Large intestine (tissue), 3 donors: Measurements from ENCODE around the gene DAB1. TPM values are rescaled to one million over a fixed set of nuclear protein-coding genes. Genes with fewer than 3 reads are reported as not detected.
A peak's percentile ranks its signal among the peaks of the same experiment; 100 is the strongest.

ENCODE experiments used
- DNase-seq, 2 donors: peaks; one replicate each; pipeline versions ENCODE4 v3.0.0 to v3.0.0-alpha.2; 2013
- H3K27ac ChIP-seq: one replicate; pipeline ENCODE4 v1.5.1; 2013; ENCODE audit warnings: low read length
- H3K27me3 ChIP-seq: 2 replicates; pipeline ENCODE4 v1.6.1; 2013; ENCODE audit warnings: low read length; ENCODE audit not compliant: control insufficient read depth, insufficient read depth
- H3K36me3 ChIP-seq: 2 replicates; pipeline ENCODE4 v1.6.1; 2013; ENCODE audit warnings: low read length; ENCODE audit not compliant: control insufficient read depth, insufficient read depth
- H3K4me1 ChIP-seq: one replicate; pipeline ENCODE4 v1.6.1; 2013; ENCODE audit warnings: low read length; ENCODE audit not compliant: control insufficient read depth, insufficient read depth
- H3K4me3 ChIP-seq: one replicate; pipeline ENCODE4 v1.5.1; 2013; ENCODE audit warnings: low read length
- H3K9me3 ChIP-seq: one replicate; pipeline ENCODE4 v1.6.1; 2013; ENCODE audit warnings: mild to moderate bottlenecking, low read depth, low read length, moderate library complexity; ENCODE audit not compliant: control insufficient read depth
- WGBS: methylation state at CpG from one replicate; pipeline ENCODE4 v1.1.5; 2013; ENCODE audit warnings: low lambda C conversion rate; ENCODE audit not compliant: insufficient coverage; 5-methylcytosine and 5-hydroxymethylcytosine counted together
- polyA plus RNA-seq: library from polyadenylated mRNA; unstranded; fragments of 120-200 nt; gene quantifications from one replicate; pipeline ENCODE4 v1.2.1, GENCODE V29; 2013

DAB1 gene
- polyA plus RNA-seq, 1 donor, result 63.2 TPM

DNA sequence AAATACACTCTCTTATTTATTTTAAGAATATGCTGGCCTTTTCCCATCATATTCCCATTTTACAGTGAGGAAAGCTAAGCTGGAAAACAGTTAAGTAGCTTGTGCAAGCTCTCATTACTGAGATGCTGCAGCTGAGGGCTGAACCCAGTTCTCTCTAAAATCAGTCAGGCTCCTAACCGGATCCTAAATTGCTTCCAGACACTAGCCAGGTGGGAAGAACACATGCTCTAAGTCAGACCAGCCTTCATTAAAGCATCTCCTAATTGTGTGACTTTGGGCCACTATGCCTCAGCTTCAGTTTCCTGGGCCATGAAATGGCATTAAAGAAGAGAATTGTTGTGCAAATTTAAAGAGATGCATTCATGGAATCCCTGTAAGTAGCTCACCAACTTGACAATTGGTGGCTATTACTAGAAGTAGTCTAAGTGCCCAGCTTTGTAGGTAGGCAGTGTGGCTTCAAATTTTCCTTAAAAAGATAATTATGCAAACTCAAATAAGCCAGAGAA is 228.4 kb downstream of the DAB1 start:
- no peak overlapping the region for H3K4me3 ChIP-seq
- H3K36me3 ChIP-seq, result no peaks in the 10 kb centered on the region
- H3K27me3 ChIP-seq, result no peaks in the 10 kb centered on the region
- DNase-seq, result no peak
- no peak overlapping the region for H3K27ac ChIP-seq
- H3K4me1 ChIP-seq, result no peaks in the 10 kb centered on the region
- H3K9me3 ChIP-seq, result no peaks in the 10 kb centered on the region
- WGBS, result no CpG with 5 or more reads among the region's 1 CpG

DNA sequence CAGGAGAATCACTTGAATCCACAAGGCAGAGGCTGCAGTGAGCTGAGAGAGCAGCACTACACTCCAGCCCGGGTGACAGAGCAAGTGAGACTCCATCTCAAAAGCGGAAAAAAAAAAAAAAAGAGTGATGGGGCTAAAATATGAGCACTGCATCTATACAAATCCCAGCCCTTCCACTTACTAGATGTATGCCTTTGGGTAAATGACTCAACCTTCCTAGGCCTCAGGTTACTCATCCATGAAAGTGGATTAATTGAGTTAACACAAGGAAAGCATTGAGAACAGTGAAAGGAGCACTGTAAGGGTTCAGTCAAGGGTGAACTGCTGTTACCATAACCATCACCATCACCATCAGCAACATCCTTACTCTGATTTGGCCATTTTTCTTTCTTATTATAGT is 231.6 kb downstream of the DAB1 start:
- no peaks in the 10 kb centered on the region for H3K4me1 ChIP-seq
- no peak overlapping the region for H3K27ac ChIP-seq
- WGBS, result 100% methylated on average over 1 of the region's 2 CpGs

DNA sequence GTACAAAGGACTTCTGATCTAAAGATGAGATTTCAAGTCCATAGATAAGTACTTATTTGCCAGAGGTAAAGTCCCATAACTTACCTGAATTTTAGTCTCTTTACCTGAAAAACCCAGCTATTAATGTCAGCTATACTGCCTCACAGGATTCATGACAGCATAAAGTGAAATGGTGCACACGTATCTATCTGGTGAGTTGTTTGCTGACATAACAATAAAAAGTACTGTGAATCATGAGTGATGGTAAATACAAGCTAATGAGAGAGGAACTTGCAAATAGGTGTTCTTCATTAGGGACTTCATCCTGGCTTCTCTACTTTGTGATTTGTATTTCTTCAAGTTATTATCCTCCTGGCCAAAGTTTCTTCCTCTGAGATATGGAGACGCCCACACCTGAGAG is 233.0 kb downstream of the DAB1 start:
- Histone ChIP-seq H3K27ac (no peak overlapping the region), H3K36me3 (no peaks in the 10 kb centered on the region), H3K27me3 (no peaks in the 10 kb centered on the region), H3K4me3 (no peak overlapping the region), H3K4me1 (no peaks in the 10 kb centered on the region), H3K9me3 (no peaks in the 10 kb centered on the region)
- WGBS, result 60% methylated on average over 1 of the region's 2 CpGs
- peak; percentile 4 to 41 for DNase-seq

More for the DNA sequence above, 231.6 kb downstream of the DAB1 start:
- no peaks in the 10 kb centered on the region for H3K36me3 ChIP-seq
- no peak overlapping the region for H3K4me3 ChIP-seq
- H3K9me3 ChIP-seq, result no peaks in the 10 kb centered on the region
- H3K27me3 ChIP-seq, result no peaks in the 10 kb centered on the region
- DNase-seq, result no peak

- no peaks in the 10 kb centered on the region for H3K36me3 ChIP-seq
- 50% methylated on average over 1 of the region's 2 CpGs for whole genome bisulfite sequencing
- no peak overlapping the region for H3K27ac ChIP-seq
- no peak for DNase-seq
- no peaks in the 10 kb centered on the region for H3K4me1 ChIP-seq
- H3K4me3 ChIP-seq, result no peak overlapping the region
- no peaks in the 10 kb centered on the region for H3K9me3 ChIP-seq
- H3K27me3 ChIP-seq, result no peaks in the 10 kb centered on the region
Observed at GRCh38 chr1:57188168-57188567, 235.7 kb downstream of the DAB1 start.

DNA sequence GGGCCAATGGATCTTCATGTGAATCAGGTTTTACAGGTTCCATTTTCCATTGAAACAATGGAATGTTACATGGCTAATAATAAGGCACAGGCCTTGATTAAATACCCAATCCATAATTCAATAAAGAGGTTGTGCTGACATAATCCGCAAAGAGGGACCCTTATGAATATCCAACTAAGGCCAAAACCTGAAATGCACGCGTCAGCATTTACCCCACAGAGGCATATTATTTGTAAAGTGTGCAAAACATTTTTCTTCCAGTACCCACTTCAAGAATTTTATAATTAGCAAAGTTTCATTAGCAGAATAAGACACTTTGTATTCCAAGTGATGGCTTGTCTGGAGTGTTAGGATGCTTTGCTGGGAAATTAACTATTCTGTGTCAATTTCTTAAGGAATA is 237.4 kb downstream of the DAB1 start:
- no peak overlapping the region for H3K4me3 ChIP-seq
- no peak overlapping the region for H3K27ac ChIP-seq
- no peaks in the 10 kb centered on the region for H3K36me3 ChIP-seq
- WGBS, result 100% methylated on average over 1 of the region's 3 CpGs
- DNase-seq, result no peak
- H3K27me3 ChIP-seq, result no peaks in the 10 kb centered on the region
- H3K9me3 ChIP-seq, result no peaks in the 10 kb centered on the region
- no peaks in the 10 kb centered on the region for H3K4me1 ChIP-seq

GRCh38 chr1:57179001-57179400 is 244.9 kb downstream of the DAB1 start:
- no peaks in the 10 kb centered on the region for H3K27me3 ChIP-seq
- H3K4me3 ChIP-seq, result no peak overlapping the region
- no peaks in the 10 kb centered on the region for H3K36me3 ChIP-seq
- no peak overlapping the region for H3K27ac ChIP-seq
- DNase-seq, result no peak
- H3K9me3 ChIP-seq, result peaks cover 6% of the 10 kb centered on the region
- 83% methylated on average over 1 of the region's 4 CpGs for whole genome bisulfite sequencing
- H3K4me1 ChIP-seq, result peaks cover 4% of the 10 kb centered on the region

DNA sequence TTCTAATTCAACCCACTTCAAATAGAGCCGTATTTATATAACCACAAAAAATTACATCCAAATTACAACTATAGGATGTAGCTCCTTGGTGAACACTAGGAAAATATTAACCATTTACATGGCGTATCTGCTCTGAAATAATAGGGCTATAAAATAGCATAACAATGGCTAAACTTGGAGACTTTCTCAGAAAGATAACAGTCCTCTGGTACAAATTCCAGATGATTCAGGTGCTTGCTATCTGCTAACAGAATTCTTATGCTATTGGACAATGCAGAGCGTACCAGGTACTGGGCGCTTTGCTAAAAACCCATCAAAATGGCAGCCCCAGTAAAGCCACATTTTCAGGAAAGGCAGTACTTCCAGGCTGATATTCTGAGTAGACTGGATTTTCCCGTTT is 248.4 kb downstream of the DAB1 start:
- peaks cover 5% of the 10 kb centered on the region for H3K4me1 ChIP-seq
- no peak overlapping the region for H3K4me3 ChIP-seq
- no peak overlapping the region for H3K27ac ChIP-seq
- H3K9me3 ChIP-seq, result peaks cover 6% of the 10 kb centered on the region
- H3K27me3 ChIP-seq, result no peaks in the 10 kb centered on the region
- no peaks in the 10 kb centered on the region for H3K36me3 ChIP-seq
- WGBS, result no CpG with 5 or more reads among the region's 5 CpGs
- DNase-seq, result peak; percentile 14 to 74

GRCh38 chr1:57172040-57172439 is 251.8 kb downstream of the DAB1 start:
- no peak overlapping the region for H3K4me3 ChIP-seq
- no CpG with 5 or more reads among the region's 1 CpG for WGBS
- no peaks in the 10 kb centered on the region for H3K36me3 ChIP-seq
- no peaks in the 10 kb centered on the region for H3K27me3 ChIP-seq
- peaks cover 5% of the 10 kb centered on the region for H3K4me1 ChIP-seq
- no peak for DNase-seq
- H3K27ac ChIP-seq, result no peak overlapping the region
- peaks cover 6% of the 10 kb centered on the region for H3K9me3 ChIP-seq

DNA sequence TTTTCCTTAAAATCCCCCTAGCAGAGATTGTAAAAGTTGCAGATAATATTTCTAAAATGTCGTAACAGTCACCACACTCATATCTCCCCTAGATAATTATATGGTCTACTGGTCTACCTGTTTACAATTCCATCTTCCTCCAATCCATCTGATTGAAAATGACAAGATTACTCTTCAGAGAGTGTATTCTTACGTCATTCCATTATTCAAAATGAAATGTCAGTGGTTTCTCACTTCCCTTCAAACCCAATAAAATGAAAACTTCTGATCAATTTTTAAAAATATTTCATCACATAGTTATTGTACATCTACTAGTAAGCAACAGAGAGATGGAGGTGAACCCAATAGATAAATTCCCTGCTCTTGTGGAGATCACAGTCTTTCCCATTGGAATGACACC is 255.9 kb downstream of the DAB1 start:
- H3K27ac ChIP-seq, result no peak overlapping the region
- no peaks in the 10 kb centered on the region for H3K27me3 ChIP-seq
- no peaks in the 10 kb centered on the region for H3K4me1 ChIP-seq
- no CpG with 5 or more reads among the region's 2 CpGs for WGBS
- no peak for DNase-seq
- no peak overlapping the region for H3K4me3 ChIP-seq
- no peaks in the 10 kb centered on the region for H3K9me3 ChIP-seq
- H3K36me3 ChIP-seq, result no peaks in the 10 kb centered on the region

GRCh38 chr1:57165546-57165945 is 258.3 kb downstream of the DAB1 start:
- no peaks in the 10 kb centered on the region for H3K4me1 ChIP-seq
- H3K27ac ChIP-seq, result no peak overlapping the region
- H3K9me3 ChIP-seq, result no peaks in the 10 kb centered on the region
- no CpG with 5 or more reads among the region's 1 CpG for WGBS
- H3K27me3 ChIP-seq, result no peaks in the 10 kb centered on the region
- no peak overlapping the region for H3K4me3 ChIP-seq
- no peaks in the 10 kb centered on the region for H3K36me3 ChIP-seq
- no peak for DNase-seq

DNA sequence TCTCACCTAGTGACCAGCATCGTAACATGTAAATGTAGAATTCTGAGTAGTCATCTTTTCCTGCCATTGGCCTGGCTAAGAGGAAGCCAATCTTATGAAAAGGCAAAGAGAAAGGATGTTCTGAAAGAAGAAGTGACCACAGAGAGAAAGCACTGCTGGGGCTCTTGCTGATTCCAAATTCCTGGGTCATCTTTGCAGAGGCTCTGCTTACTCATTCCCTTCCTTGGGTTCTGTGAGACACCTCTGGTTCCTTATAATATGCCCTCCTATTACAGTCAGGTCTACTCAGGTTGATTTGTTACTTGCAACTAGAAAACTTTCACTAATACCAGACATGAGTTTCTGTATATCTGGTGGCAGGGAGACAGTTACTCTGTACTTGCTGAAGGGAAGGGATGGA is 259.3 kb downstream of the DAB1 start:
- H3K4me1 ChIP-seq, result no peaks in the 10 kb centered on the region
- H3K27ac ChIP-seq, result no peak overlapping the region
- WGBS, result no CpG with 5 or more reads among the region's 1 CpG
- no peaks in the 10 kb centered on the region for H3K9me3 ChIP-seq
- no peak overlapping the region for H3K4me3 ChIP-seq
- H3K27me3 ChIP-seq, result no peaks in the 10 kb centered on the region
- no peaks in the 10 kb centered on the region for H3K36me3 ChIP-seq
- no peak for DNase-seq
